ENCODE data around the gene HUWE1. TPM values are rescaled to one million over a fixed set of nuclear protein-coding genes. Genes with fewer than 3 reads are reported as not detected.

The HUWE1 gene, protein sequence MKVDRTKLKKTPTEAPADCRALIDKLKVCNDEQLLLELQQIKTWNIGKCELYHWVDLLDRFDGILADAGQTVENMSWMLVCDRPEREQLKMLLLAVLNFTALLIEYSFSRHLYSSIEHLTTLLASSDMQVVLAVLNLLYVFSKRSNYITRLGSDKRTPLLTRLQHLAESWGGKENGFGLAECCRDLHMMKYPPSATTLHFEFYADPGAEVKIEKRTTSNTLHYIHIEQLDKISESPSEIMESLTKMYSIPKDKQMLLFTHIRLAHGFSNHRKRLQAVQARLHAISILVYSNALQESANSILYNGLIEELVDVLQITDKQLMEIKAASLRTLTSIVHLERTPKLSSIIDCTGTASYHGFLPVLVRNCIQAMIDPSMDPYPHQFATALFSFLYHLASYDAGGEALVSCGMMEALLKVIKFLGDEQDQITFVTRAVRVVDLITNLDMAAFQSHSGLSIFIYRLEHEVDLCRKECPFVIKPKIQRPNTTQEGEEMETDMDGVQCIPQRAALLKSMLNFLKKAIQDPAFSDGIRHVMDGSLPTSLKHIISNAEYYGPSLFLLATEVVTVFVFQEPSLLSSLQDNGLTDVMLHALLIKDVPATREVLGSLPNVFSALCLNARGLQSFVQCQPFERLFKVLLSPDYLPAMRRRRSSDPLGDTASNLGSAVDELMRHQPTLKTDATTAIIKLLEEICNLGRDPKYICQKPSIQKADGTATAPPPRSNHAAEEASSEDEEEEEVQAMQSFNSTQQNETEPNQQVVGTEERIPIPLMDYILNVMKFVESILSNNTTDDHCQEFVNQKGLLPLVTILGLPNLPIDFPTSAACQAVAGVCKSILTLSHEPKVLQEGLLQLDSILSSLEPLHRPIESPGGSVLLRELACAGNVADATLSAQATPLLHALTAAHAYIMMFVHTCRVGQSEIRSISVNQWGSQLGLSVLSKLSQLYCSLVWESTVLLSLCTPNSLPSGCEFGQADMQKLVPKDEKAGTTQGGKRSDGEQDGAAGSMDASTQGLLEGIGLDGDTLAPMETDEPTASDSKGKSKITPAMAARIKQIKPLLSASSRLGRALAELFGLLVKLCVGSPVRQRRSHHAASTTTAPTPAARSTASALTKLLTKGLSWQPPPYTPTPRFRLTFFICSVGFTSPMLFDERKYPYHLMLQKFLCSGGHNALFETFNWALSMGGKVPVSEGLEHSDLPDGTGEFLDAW (N-terminal part only)
- total RNA-seq (2014; rRNA removed; shearing (Covaris generic)), result 90.7 and 116 TPM in 2 replicates
- total RNA-seq (2022), result 264 and 269 TPM in 2 replicates
- percentile 93 among the genes with signal in this experiment for Bru-seq, nascent RNA
- BruChase-seq, experiment 1, labeled RNA remaining after a 6-hour chase, result percentile 96 among the genes with signal in this experiment
- BruChase-seq, experiment 2, labeled RNA remaining after a 2-hour chase, result percentile 90 among the genes with signal in this experiment
- long read RNA-seq, partial matches to known transcripts, result 125 of 148 reads
- long read RNA-seq, other reads (novel, unspliced or antisense), result 23 of 148 reads

- DNase-seq (ENCODE audit: low spot score), result peak; percentile 85
- peak within 1 kb of the TSS; percentile 96 for H3K4me2 ChIP-seq (ENCODE audit: low read length)
- H4K20me1 ChIP-seq (ENCODE audit: insufficient read depth, low read length), result peaks cover 16% of the 10 kb centered on the region; the same call in 1 of the 2 replicates
- H3K9me3 ChIP-seq (ENCODE audit: low read length), result no peaks in the 10 kb centered on the region
- H2AFZ ChIP-seq (ENCODE audit: low read length), result peak within 1 kb of the TSS; percentile 80
- H3K9me2 ChIP-seq (ENCODE audit: insufficient read depth, low read length), result no peaks in the 10 kb centered on the region
- peak within 1 kb of the TSS; percentile 99 for H3K4me3 ChIP-seq (ENCODE audit: low read depth, low read length, poor library complexity, severe bottlenecking)
- peaks cover 19% of the 10 kb centered on the region for H3K36me3 ChIP-seq (ENCODE audit: insufficient read depth, low read length)
- BruUV-seq (replicated peaks), result no TSS peak
- intact Hi-C loops (cut with micrococcal nuclease; ENCODE audit: unreplicated experiment), result loop anchor here (1.0 to 10.0 kb wide), 2 partner anchors 30 to 358 kb away; partner anchors contain the start of gene PHF8
- ChIA-PET CTCF (ENCODE audit: unreplicated experiment) (interaction anchor here (0.6 to 1.0 kb wide), 3 partner anchors 28 to 1937 kb away, joined by 3 to 5 read pairs (median 3); partner anchors contain the start of gene FOXR2), POLR2A (interaction anchor here (1.0 to 3.9 kb wide), 5 partner anchors 8 to 41 kb away, joined by 3 to 30 read pairs (median 4); no protein-coding TSS in a partner anchor)
- H3K4me1 ChIP-seq (ENCODE audit: insufficient read depth, low read length, poor library complexity, severe bottlenecking), result peaks cover 11% of the 10 kb centered on the region
- no peak for TF ChIP-seq EZH2phosphoT487 (IDR thresholded peaks at IDR 0.05; ENCODE audit: borderline replicate concordance, low read depth, low read length)
- TF ChIP-seq CTCF (conservative IDR thresholded peaks at IDR 0.05; ENCODE audit: low read length), result no peak
- H3K27ac ChIP-seq (ENCODE audit: low read depth, low read length, poor library complexity, severe bottlenecking), result peak within 1 kb of the TSS; percentile 85
- peaks cover 42% of the 10 kb centered on the region for H3K79me2 ChIP-seq (ENCODE audit: insufficient read depth, low read depth, low read length)
These were observed at the start of gene HUWE1 for GRCh38 chrX:53686151-53686885. Gene HUWE1 (minus strand): TSS chrX:53686719. CDS start chrX:53654107, 32,612 bp downstream.

- H4K20me1 ChIP-seq (ENCODE audit: insufficient read depth, low read length), result no peaks in the 10 kb centered on the region
- intact Hi-C loops (cut with micrococcal nuclease; ENCODE audit: unreplicated experiment), result no loop called here
- CTCF ChIA-PET (ENCODE audit: unreplicated experiment), result no interaction called here
- TF ChIP-seq CTCF (conservative IDR thresholded peaks at IDR 0.05; ENCODE audit: low read length) (no peak), EZH2phosphoT487 (IDR thresholded peaks at IDR 0.05; ENCODE audit: borderline replicate concordance, low read depth, low read length) (no peak)
- peaks cover 5% of the 10 kb centered on the region for H3K4me1 ChIP-seq (ENCODE audit: insufficient read depth, low read length, poor library complexity, severe bottlenecking)
- no TSS peak for BruUV-seq (replicated peaks)
- POLR2A ChIA-PET, result no interaction called here
- H3K9me2 ChIP-seq (ENCODE audit: insufficient read depth, low read length), result no peaks in the 10 kb centered on the region
- no peaks in the 10 kb centered on the region for H3K79me2 ChIP-seq (ENCODE audit: insufficient read depth, low read depth, low read length)
- no peak overlapping the region for H2AFZ ChIP-seq (ENCODE audit: low read length)
- no peak for DNase-seq (ENCODE audit: low spot score)
- no peaks in the 10 kb centered on the region for H3K36me3 ChIP-seq (ENCODE audit: insufficient read depth, low read length)
- H3K4me2 ChIP-seq (ENCODE audit: low read length), result no peak overlapping the region
- no peaks in the 10 kb centered on the region for H3K9me3 ChIP-seq (ENCODE audit: low read length)
- no peak overlapping the region for H3K4me3 ChIP-seq (ENCODE audit: low read depth, low read length, poor library complexity, severe bottlenecking)
- H3K27ac ChIP-seq (ENCODE audit: low read depth, low read length, poor library complexity, severe bottlenecking), result no peak overlapping the region
These were observed 46.3 kb upstream of the HUWE1 start for GRCh38 chrX:53732797-53733196.
